Upper lobe of left lung (tissue), 4 donors: ENCODE measurements around the gene CCDC33.

Experiments
- CTCF ChIP-seq, 6 experiments: fragments of 450-650 bp in 4 of 6; fragments of 200-600 bp in 2 of 6; sonication (generic) in 2 of 6; IDR thresholded peaks; one replicate each; pipeline ENCODE4 v1.5.1; 2016 to 2019; ENCODE audit warnings: antibody characterized with exemption in 6 of 6
- EP300 ChIP-seq, 4 donors: sonication (generic); formaldehyde crosslinking; IDR thresholded peaks; one replicate each; pipeline ENCODE4 v1.5.1; 2017; ENCODE audit warnings: antibody characterized with exemption in 4 of 4, control low read depth in 2 of 4
- POLR2A ChIP-seq, 4 donors: fragments of 450-650 bp; IDR thresholded peaks; one replicate each; pipeline ENCODE4 v1.5.1; 2016 to 2017; ENCODE audit warnings: antibody characterized with exemption in 4 of 4, mild to moderate bottlenecking in 2 of 4
- POLR2AphosphoS5 ChIP-seq, 2 donors: sonication (generic); formaldehyde crosslinking; IDR thresholded peaks; one replicate each; pipeline ENCODE4 v1.5.1; 2017; ENCODE audit warnings: antibody characterized with exemption in 2 of 2

GRCh38 chr15:74277242-74277810 is 41.2 kb downstream of the CCDC33 start:
- TF ChIP-seq CTCF (IDR thresholded peaks at IDR 0.05), result no peak
- TF ChIP-seq POLR2A (IDR thresholded peaks at IDR 0.05), result no peak
- no peak for TF ChIP-seq EP300 (IDR thresholded peaks at IDR 0.05)
- TF ChIP-seq POLR2AphosphoS5 (IDR thresholded peaks at IDR 0.05), result no peak
